Activated naive CD4-positive, alpha-beta T cell (primary cell): ENCODE measurements around the gene TENM4.

Source experiments
- DNase-seq, 4 experiments: peaks; one replicate each; lab custom pipeline; 2025; lab: John Stamatoyannopoulos, UW

TENM4 gene

DNA sequence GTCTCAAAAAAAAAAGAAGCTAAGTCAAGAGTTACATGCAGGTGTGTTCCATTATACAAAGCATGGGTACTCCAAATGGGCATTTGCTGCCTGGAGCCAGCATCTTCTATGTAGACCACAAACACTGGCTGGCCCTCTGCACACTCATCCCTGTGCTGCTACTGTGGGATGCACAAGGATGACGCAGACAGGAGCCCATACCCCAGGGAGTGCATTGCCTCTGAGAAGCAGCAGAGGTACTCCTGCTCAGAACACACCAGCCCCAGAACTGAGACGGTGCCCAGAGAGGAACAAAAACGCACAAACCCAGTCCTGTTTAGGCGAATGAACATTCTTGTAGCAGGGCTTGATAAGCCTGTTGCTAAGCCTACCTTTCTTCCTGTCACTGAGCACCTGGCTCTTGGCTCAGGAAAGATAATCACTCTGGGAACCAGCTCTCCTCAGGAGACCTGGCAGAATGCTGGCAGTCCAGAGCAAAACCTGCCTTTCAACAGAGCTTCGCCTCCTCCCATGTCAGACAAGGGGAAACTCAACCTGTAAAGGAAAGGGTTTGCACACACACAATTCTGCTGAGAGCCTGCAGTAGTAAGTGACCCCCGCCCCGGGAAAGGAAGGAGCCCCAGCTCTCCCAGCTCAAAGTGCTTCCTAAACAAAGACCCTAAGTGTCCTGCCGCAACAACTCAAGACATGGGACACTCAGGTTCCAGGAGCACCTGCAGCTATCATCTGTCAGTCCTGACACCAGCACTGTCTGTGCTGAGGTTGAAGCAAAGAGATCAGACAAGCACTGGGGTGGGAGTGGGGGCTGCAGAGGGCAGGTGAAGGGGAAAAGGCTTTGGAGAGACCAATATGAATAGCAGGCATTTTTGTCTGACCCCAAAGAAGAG lies 145.7 kb downstream of the TENM4 start:
- DNase-seq, result no peak

DNA sequence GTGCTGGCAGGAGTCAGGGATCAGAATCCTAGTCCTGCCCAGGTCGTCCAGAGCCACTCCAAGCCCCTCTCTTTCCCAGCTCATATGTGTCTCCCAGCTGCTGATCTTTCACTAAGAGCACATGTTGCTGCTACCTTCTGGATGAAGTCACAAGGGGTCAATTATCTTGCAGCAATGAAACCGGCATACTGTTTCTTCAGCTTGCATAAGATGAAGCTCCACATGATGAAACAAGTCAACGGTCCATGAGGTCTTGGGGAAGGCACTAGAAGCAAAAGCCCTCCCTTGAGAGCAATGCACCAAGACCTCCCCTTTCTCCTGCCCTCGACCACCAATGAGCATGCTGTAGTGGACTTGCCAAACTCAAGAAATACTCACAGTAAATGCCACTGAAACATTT lies 148.9 kb downstream of the TENM4 start:
- DNase-seq, result no peak

DNA sequence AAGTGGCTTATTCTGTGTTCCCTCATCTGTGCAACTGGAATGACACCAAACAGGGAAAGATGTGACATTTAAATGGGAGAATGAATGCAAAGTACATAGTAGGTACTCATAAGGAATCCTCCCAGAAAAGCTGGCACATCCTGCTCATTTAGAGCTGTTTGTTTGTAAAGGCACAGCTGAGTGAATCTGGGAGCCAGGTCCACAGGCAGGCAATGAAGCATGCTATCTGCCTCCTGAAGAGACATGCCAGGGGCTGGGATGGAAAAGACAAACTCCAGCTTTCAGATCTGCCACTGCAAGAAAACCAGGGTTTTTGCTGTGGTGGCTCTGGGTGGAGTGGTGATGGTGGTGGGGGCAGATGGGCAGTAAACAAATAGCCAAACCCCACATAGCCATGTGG lies 150.1 kb downstream of the TENM4 start:
- DNase-seq, result no peak

DNA sequence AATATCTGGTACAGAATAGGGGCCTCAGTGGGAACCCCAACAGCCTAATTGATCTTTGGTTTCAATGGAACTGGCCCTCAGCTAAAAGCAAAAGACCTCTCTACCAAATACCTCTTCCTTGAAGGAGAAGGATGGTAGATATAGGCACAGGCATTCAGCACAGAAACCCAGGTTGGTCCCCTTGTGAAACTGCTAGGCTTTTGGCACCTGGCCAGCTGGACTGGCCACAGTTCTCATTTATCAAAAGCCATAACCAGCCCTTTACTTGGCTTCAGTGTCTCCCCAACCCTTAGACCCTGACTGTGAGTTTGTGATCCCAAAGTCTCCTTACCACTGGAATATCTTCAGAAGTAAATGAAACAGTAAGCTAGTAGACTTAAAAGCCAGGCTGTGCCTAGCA lies 152.9 kb downstream of the TENM4 start:
- DNase-seq, result no peak

DNA sequence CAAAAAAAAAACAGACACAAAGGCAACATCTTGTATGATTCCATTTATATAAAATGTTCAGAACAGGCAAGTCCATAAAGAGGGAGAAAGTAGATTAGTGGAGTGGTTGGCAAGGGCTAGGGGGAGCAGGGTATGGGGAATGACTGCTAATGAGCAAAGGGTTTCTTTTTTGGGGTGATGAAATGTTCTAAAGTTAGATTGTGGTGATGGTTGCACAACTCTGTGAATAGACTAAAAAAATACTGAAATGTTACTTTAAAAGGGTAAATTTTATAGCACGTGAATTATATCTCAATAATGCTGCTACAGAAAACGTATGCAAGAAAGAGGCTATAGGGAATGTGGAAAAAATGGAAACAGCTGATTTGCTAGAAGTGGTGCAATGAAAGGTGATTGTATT lies 155.1 kb downstream of the TENM4 start:
- DNase-seq, result no peak

DNA sequence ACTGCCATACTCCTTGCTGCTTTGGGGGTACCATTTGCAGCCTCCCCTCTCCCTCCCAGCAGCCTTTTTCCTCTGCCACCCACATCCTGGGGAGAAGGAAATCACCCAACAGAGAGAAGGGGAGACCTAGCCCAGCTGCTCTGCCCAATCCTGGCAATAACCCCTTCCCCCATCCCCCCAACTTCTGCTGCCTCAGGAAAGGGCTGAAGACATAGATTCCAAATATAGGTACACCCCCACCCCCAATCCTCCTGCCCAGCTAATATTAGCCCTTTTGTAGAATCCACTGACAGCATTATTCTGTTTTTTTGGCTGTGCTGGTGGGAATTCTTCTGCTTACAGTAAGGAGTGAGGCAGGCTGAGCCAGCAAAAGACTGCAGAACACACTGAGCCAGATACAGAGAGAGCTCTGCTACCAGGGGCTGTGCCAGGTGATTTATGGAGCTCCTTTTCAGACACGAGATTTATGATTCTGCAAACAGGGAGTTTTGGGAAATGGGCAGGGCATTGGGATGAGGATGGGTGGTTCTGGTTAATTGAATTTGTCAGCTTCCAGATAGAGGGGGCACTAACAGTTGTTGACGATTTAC lies 164.0 kb downstream of the TENM4 start:
- DNase-seq, result no peak

DNA sequence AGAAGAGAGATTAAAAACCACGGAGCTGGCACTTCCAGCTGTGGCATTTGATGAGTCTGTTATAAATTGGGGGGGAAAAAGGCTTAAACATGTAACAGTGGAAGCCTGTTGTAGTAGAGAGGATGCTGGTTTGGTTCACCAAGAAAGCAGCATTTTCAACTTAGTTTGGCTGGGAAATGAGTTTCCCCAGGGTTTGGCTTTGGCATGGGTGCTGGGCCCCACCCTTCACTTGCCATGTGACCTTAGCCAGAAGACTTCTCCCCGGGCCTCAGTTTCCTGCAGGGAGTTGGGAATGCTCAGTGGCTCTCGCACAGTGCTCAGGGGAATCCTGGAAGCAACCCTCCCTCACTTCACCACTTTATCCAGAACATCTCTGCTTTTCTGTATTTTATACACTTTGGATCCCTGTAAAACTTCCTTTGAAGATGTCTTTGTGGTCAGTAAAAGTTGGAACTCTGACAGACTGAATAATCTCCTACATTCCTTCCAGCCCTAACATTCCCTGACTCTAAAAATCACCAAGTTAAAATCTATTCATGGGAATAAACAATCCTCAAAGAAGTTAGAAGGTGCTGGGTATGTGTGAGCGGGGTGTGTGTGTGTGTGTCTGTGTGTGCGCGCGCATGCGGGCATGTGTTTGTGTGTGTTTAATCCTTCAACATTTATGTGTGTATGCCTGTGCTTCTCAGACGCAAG lies 166.0 kb downstream of the TENM4 start:
- DNase-seq, result no peak

DNA sequence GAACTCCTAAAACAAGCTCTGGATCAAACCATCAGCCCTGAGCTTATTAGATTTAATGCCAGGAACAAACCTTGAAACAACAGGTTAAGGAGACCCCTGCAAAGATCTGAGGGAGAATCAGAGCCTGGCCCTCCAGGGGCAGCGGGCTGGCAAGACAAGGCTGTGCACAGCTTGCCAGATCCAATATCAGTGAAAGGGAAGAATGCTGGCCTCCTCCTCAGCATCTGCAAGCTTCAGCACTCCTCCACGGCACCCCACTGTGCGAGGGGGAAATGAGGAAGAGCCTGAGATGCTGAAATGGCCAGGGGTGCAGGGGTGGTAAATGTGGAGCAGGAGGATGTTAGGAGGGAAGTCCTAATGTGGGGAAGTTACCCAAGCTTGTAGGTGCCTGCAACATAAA lies 167.0 kb downstream of the TENM4 start:
- no peak for DNase-seq

DNA sequence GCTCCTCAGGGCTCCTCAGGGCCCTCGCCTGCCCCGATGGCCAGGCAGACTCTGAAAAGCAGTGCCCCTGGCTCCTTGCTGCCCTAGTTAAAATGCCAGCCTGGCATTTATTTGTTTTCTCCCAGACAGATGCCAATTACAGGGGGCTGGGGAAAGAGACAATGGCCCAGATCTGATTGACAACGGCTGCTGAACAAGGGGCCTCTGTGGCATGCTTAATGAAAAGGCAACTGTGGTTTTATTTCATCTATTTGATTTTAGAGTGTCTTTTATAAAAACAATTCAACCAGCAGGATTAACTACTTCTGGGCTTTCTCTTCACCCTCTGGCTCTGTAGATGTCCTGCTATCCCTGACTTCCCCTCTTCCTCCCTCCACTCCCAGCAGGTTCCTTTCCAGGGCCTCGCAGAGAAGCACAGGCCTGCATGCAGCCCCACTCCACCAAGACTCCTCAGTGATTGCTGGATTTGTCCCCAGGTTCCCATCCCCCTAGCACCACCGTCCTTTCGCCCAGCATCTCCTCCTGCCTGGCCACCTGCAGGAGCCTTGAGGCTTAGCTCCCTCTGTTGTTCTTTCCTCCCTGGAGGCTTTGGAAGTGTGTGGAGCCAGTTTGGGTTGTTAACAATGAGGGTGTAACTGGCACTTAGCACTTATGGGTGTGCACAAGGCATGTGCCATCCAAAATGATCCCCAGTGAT lies 171.1 kb downstream of the TENM4 start:
- DNase-seq, result no peak

DNA sequence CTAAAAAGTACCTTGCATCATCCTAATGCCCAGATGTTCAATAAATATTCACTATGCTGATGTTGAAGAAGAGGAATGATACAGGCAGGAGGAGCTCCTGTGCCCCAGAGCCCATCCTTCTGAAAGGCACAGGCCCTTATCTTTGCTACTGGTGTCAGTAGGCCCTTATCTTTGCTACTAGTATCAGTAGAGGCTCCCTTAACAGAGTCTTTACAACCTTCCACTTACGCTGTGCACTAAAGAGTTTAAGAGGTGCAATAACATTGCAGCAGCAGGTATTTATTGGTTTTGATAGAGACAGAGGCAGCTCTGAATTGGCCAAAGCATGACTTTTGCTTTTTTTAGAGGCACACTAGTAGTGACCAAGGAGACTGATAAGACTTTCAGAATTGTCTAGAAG lies 174.4 kb downstream of the TENM4 start:
- DNase-seq, result no peak

DNA sequence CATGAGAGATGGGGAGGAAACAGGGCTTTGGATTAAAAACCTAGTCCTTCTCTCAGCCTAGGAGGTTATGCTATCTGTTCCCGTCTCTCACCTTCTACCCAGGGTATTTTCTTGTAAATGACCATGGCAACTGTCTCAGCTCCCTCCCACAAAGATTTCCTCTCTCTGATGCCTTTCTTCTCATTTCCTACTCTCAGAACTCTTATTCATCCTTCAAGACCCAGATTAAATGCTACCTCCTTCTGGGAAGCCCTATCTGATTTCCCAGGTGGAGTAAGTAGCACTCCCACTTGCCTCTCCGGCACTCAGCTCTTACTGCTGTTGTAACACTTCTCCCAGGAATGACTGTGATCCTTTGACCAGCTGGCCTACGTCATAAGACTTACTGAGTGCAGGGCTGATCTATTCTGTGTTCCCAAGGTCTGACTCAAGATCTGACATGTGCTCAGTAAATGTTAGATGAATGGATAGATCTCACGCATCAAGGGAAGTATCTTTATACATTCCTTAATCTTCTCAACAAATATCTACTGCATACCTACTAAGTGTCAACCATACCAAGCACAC lies 175.0 kb downstream of the TENM4 start:
- DNase-seq, result no peak

DNA sequence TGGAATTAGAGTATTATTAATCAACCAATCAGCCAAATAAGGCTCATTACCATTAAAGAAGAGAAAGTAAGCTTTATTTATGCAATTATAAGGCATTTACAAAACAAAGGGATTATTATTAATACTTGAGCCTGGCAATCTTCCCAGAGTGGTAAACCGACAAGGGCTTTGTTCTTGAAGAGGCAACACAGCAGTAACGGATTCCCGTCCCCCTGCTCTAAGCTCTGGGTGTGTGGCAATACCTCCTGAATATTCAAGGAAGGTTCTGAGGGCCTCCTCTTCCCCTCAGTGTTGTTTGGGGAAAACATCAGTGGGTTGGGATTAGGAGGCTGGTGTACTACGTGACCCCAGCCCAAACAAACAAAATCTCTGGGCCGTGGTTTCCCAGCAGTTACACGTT lies 176.5 kb downstream of the TENM4 start:
- no peak for DNase-seq

DNA sequence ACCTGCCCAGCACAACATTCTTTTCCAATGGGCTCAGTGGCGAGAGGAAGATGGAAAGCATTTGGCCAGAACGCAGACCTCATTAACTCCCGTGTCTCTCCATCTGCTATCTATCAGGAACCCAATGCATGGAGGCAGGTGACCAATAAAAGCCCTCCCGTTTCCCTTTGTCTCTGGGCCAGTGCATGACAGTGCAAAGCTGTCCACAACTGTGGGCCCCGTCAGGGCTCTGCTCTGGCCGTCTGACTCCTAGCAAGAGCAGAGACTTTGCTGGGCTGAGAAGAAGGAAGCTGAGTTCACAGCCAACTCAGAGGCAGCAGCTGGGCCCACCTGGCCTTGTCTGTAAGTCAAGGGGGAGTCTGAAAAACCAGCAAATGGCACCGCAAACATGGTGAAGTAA lies 177.8 kb downstream of the TENM4 start:
- no peak for DNase-seq

DNA sequence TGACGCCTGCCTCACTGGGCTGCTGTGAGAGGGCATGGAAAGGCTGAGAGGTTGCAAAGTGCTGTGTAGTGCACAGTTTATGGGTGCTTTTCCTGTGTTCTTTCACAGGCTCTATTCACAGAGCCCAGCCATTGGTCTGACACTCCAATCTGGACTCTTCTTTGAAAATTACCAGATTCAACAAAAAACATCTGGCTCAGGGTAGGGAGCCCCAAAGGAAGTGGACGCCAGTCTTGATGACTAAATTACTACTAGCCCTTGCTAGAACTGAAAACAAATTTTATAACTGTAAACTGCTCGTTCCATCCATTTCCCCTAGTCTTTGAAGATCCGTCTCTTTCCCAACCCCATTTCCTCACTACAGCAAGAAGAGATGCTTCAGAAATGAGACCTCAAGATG lies 178.6 kb downstream of the TENM4 start:
- DNase-seq, result no peak

DNA sequence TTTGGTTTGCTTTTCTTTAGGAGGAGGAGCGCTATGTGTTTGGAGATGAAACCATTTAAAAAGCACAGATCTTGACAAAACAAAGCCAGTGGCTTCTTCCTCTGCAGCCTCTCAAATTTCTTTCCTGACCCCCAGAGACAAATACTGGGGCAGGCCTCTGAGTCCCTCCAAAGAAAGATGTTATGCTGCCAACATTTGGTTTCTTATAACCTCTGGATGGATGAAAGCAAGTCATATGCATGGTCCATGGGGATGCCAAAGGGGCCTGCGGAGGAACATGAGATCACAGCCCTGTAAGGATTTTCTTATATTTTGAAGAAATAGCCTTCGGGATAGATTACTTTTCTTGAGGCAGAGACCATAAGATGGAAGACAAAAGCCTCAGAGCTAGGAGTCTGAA lies 179.1 kb downstream of the TENM4 start:
- DNase-seq, result no peak

DNA sequence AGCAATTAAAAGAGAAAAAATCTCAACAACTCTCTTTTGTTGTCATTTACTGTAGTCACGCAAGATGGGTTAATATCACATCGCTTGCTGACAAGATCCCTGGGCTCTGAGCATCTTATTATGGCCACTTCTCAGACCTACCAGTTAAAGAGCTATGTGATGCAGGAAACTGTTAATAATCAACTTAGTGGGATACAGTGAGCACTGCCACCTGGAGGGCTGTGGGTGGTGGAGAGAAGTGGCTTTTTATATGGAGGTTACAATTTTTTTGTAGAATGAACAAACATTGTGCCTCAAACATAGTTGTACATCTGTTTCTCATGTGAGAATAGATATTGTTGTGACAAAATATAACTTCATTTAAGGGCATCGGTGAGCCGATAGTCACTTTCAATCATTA lies 181.0 kb downstream of the TENM4 start:
- DNase-seq, result no peak

DNA sequence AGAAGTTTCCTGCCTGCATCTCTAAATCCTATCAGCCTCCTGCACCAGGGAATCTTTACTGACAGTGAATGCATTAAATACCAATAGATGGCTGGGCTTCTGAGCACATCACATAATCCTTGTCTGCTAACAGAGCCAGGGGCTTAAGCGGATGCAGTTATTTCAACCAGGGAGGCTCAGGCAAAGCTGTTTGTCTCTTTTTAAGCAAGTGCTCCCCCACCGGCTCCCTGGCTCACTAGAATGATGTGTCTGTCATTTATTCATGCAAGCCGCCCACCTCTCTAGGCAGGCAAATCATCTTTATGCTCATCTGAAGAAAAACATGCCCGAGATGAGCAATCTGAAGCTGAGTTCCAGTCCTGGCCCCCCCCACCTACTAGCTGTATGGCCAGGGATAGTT lies 182.3 kb downstream of the TENM4 start:
- DNase-seq, result no peak

DNA sequence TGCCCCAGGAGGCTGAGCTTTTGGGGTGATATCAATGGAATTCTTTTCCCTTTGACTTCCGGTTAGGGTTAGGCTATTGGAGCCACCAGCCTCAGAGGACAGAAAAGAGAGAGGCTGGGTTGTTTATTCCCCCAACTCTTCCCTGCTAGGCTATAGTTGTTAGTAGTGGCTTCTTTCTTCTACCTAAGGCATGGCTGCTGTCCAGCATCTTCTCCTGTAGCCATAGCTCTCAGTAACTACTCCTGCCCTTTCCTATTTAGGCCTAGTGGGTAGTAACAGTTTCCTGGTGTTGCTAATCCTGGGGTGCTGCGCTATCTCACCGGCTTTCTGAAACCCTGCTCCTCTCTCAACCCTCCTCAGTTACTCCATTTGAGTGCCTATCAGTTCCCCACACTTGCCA lies 184.9 kb downstream of the TENM4 start:
- no peak for DNase-seq

DNA sequence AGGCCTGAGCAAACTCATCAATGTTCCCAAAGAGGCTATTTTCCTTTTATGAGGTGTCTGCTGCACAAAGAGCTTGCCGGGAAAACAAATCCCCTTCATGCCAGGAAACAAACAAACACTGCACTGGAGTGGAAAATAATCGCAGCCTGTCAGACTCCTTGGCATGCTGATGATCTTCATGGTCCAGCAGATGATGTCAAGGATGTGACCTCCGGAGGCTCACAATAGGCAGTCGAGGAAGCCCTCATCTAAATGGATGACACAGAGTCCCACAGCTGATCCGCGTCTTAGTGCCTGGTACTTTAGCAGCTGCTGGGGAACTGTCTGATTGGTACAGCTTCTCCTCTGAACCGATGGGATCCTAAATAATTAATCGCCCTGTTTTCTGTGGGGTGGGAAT lies 187.6 kb downstream of the TENM4 start:
- DNase-seq, result no peak

DNA sequence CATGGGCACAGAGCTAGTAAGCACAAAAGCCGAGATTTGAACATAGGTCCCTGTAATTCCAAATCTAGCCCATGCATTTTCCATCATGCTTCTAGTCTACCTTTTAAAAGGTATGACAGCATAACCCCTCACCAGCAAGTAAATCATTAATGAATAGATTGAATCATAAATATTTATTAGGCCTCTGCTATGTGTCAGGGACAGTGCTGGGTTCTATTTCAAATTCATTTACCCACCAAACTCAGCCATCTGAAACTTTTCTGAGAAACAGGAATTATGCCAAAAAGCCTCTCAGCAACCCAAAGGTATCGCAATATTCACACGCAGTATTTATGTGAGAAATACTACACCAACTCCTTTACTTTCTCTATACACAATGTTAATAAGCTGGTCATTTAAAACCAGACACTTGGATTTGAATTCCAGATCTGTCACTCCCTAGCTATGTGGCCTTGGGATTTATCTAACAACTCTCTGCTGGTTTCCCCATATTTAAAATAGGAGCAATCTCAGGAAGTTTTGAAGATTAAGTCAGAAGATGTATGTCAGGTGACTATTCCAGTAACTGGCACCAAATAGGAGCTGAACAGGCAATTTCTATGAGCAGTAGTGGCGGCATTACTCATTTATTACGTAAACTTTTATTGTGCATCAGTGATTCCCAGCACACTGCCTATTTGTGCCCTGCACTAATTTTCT lies 191.4 kb downstream of the TENM4 start:
- DNase-seq, result no peak

DNA sequence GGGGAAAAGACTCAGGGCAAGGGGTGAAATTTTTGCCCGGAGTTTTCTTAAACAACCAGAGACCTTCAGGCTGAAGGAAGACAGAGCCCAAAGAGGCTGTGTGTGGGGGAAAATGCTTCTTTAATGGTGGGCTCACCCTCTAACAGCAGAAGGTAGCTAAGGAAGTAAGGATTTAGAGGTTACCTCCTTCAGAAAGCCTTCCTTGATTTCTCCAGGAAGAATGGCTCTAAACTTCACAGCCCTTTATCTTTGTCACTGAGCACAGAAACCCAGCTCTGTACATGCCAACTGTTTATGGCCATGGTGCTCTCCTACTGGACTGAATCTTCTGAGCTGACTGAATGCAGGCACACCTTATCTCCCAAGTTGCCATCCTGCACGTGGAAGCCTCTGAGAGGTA lies 196.0 kb downstream of the TENM4 start:
- no peak for DNase-seq
